ENCODE results near the gene FGGY.

GRCh38 chr1:59738152-59738551 is 441.3 kb downstream of the FGGY start:
- TF ChIP-seq EZH2 (IDR thresholded peaks at IDR 0.05) (no peak), POLR2AphosphoS5 (IDR thresholded peaks at IDR 0.05; ENCODE audit: borderline replicate concordance, low read depth, low read length) (no peak), FOXP2 (optimal IDR thresholded peaks at IDR 0.05; ENCODE audit: control extremely low read depth, extremely low read length, insufficient read depth) (no peak)
